ACC112 (cell line): Measurements from ENCODE around the gene MAPK14.
"Not testable (repeated sequence)": the region's sequence is repeated elsewhere in the genome, so short reads cannot be mapped to it uniquely, and the experiment has no call there.

ENCODE experiments used
- H2AFZ ChIP-seq: fragments of 200-600 bp; sonication (generic); one replicate; pipeline ENCODE4 v1.6.0; 2017; ENCODE audit warnings: antibody characterized with exemption, low read length; ENCODE audit not compliant: unreplicated experiment
- H3K27ac ChIP-seq: fragments of 200-600 bp; sonication (generic); 2 replicates; pipeline ENCODE4 v1.5.1; 2014; ENCODE audit warnings: low read depth, mild to moderate bottlenecking, antibody characterized with exemption, low read length, moderate library complexity
- H3K27me3 ChIP-seq: fragments of 200-600 bp; sonication (generic); 2 replicates; pipeline ENCODE4 v1.6.1; 2014; ENCODE audit warnings: mild to moderate bottlenecking, antibody characterized with exemption, low read length, moderate library complexity, mixed read lengths; ENCODE audit not compliant: insufficient read depth
- H3K36me3 ChIP-seq: fragments of 200-600 bp; sonication (generic); 2 replicates; pipeline ENCODE4 v1.6.1; 2016; ENCODE audit warnings: mild to moderate bottlenecking, antibody characterized with exemption, low read length, moderate library complexity, mixed read lengths; ENCODE audit not compliant: insufficient read depth
- H3K4me1 ChIP-seq: fragments of 200-600 bp; sonication (generic); one replicate; pipeline ENCODE4 v1.6.1; 2016; ENCODE audit warnings: low read length, mixed read lengths; ENCODE audit not compliant: insufficient read depth, unreplicated experiment, control insufficient read depth
- H3K4me3 ChIP-seq: fragments of 200-600 bp; sonication (generic); 2 replicates; pipeline ENCODE4 v1.5.1; 2014; ENCODE audit warnings: mild to moderate bottlenecking, low read depth, low read length
- H3K79me2 ChIP-seq: fragments of 200-600 bp; sonication (generic); one replicate; pipeline ENCODE4 v1.6.0; 2016; ENCODE audit warnings: low read length; ENCODE audit not compliant: control insufficient read depth, unreplicated experiment, insufficient read depth

MAPK14 gene

DNA sequence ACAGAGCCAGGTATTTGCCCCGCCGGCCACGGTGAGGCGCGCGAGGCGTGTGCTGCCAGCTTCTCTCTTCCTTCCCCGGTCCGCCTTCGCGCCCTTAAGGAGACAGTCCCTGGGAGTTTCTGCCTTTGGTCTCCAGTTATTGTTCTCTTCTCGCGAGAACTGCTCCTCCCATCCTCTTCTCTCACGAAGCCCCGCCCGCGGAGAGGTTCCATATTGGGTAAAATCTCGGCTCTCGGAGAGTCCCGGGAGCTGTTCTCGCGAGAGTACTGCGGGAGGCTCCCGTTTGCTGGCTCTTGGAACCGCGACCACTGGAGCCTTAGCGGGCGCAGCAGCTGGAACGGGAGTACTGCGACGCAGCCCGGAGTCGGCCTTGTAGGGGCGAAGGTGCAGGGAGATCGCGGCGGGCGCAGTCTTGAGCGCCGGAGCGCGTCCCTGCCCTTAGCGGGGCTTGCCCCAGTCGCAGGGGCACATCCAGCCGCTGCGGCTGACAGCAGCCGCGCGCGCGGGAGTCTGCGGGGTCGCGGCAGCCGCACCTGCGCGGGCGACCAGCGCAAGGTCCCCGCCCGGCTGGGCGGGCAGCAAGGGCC, at the start of gene MAPK14:
MAPK14 (plus strand) TSS at position 308 of the 587 bp plus-strand sequence. CDS start 350 bp downstream, outside the sequence.
- H3K4me1 ChIP-seq, result peaks cover 27% of the 10 kb centered on the region
- peak within 1 kb of the TSS; percentile 88 for H2AFZ ChIP-seq
- H3K36me3 ChIP-seq, result no peaks in the 10 kb centered on the region
- H3K27me3 ChIP-seq, result no peaks in the 10 kb centered on the region
- H3K4me3 ChIP-seq, result peak within 1 kb of the TSS; percentile 95
- H3K27ac ChIP-seq, result peak within 1 kb of the TSS; percentile 85
- peaks cover 47% of the 10 kb centered on the region for H3K79me2 ChIP-seq

DNA sequence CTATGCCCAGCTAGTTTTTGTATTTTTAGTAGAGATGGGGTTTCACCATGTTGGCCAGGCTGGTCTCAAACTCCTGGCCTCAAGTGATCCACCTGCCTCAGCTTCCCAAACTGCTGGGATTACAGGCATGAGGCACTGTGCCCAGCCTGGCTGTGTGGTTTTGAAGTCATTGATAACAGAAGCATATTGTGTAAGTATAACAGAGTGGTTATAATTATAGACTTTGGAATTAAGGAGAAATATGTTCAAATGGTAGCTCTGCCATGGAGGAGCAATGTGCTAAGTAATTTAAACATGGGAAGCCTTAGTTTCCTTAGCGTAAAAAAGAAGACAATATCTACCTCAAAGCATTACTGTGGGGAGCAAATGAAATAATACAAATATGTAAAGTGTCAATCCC, 47.5 kb upstream of the MAPK14 start:
- H3K4me3 ChIP-seq, H3K4me1 ChIP-seq, H3K36me3 ChIP-seq, H2AFZ ChIP-seq, H3K79me2 ChIP-seq, H3K27me3 ChIP-seq, H3K27ac ChIP-seq: not testable (repeated sequence)

DNA sequence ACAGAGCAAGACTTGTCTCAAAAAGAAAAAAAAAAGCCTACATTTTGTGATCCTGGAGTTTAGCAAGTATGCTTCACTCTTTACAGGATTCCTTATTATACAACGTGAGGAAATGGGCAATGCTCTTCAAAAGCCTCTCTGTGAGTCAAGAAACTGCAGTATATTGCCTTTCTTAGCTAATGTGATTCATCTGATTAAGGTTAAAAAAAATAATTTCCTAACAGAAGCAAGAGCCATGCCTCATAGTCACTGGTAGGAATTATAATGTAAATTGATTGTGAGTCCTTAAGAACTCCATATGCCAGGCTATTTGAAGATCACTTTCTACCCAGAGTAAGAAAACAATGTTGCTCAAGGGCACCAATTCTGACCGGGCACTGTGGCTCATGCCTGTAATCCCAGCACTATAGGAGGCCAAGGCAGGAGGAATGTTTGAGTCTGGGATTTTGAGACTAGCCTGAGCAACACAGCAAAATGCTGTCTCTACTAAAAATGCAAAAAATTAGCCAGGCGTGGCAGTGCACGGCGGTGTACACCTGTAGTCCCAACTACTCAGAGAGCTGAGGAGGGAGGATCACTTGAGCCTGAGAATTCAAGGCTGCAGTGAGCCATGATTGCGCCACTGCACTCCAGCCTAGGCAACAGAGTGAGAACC, 46.5 kb upstream of the MAPK14 start:
- peaks cover 6% of the 10 kb centered on the region; the same call in 1 of the 2 replicates for H3K27me3 ChIP-seq

DNA sequence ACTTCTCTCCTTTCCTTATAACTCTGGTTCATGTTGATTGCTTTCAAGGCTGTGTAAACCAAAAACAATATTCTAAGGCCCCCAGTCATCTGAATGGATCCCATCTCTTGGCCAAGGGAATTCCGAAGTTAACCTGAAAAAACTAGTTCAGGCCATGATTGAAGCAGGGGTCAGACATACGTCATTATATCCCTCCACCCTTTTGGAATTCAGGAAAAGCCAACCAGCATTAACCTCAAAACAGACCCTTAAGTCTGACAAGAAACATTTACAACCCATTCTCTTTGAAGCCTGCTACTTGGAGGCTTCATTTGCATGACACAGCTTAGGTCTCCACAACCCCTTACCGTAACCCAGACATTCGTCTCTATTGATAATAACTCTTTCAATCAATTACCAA, 42.9 kb upstream of the MAPK14 start:
- H3K27ac ChIP-seq, result no peak overlapping the region
- H3K36me3 ChIP-seq, result no peaks in the 10 kb centered on the region
- peaks cover 6% of the 10 kb centered on the region; the same call in 1 of the 2 replicates for H3K27me3 ChIP-seq
- H2AFZ ChIP-seq, result no peak overlapping the region
- no peak overlapping the region for H3K4me3 ChIP-seq
- no peaks in the 10 kb centered on the region for H3K4me1 ChIP-seq
- no peaks in the 10 kb centered on the region for H3K79me2 ChIP-seq

More for the DNA sequence above, 46.5 kb upstream of the MAPK14 start:
- H3K4me1 ChIP-seq, result no peaks in the 10 kb centered on the region
- no peak overlapping the region for H3K27ac ChIP-seq
- H3K79me2 ChIP-seq, result no peaks in the 10 kb centered on the region
- no peak overlapping the region for H2AFZ ChIP-seq
- no peaks in the 10 kb centered on the region for H3K36me3 ChIP-seq
- no peak overlapping the region for H3K4me3 ChIP-seq

DNA sequence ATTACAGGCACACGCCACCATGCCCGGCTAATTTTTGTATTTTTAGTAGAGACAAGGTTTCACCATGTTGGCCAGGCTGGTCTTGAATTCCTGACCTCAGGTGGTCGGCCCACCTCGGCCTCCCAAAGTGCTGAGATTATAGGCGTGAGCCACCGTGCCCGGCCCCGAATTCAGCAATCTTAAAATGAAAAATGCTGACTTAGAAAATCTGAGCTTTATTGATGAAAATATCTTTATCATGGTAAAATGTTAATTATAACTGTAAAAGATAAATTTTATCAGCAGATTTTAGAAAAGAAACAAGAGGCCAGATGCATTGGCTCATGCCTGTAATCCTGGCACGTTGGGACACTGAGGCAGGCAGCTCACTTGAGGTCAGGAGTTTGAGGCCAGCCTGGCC, 39.6 kb upstream of the MAPK14 start:
- not testable (repeated sequence) for H3K27ac ChIP-seq, H3K4me1 ChIP-seq, H3K27me3 ChIP-seq, H3K36me3 ChIP-seq, H3K4me3 ChIP-seq, H3K79me2 ChIP-seq, H2AFZ ChIP-seq

DNA sequence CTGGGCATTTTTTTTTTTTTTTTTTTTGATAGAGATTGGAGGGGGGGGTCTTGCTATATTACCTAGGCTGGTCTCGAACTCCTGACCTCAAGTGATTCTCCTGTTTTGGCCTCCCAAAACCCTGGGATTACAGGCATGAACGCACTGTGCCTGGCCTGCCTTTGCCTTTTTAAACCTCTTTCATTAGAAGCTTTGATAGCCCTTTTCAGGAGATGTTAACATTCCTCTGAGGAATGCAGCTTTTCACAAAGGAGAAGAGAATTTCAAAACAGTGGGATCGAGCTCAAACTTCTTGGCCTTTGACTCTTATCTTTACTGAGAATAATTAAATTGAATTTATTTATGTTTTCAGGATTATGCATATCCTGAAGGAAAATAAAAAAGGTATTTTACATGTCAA, 34.5 kb upstream of the MAPK14 start:
- Histone ChIP-seq H3K27ac (no peak overlapping the region), H2AFZ (no peak overlapping the region), H3K4me3 (no peak overlapping the region), H3K79me2 (no peaks in the 10 kb centered on the region), H3K36me3 (no peaks in the 10 kb centered on the region), H3K27me3 (no peaks in the 10 kb centered on the region), H3K4me1 (no peaks in the 10 kb centered on the region)

DNA sequence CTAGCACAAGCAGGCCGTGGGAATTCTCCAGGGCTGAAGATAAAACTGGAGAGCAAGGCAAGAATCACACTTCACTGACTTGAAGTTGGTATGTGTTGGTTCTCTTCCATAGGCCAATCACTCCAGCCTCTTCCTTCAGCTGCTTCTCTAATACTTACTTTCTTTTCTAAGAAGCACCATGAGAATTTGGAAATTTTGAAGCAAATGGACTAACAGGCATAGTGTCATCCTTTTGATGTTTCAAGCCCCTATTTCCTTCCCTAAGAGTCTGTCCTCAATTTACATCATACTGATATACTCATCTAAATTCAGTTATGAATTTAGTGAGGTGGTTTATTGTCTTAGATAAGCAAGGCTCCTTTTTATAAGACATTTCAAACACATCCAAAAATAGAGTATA, 27.2 kb upstream of the MAPK14 start:
- H3K4me1 ChIP-seq, result no peaks in the 10 kb centered on the region
- H3K27ac ChIP-seq, result no peak overlapping the region
- H3K79me2 ChIP-seq, result no peaks in the 10 kb centered on the region
- H3K36me3 ChIP-seq, result no peaks in the 10 kb centered on the region
- no peaks in the 10 kb centered on the region for H3K27me3 ChIP-seq
- H2AFZ ChIP-seq, result no peak overlapping the region
- H3K4me3 ChIP-seq, result no peak overlapping the region

DNA sequence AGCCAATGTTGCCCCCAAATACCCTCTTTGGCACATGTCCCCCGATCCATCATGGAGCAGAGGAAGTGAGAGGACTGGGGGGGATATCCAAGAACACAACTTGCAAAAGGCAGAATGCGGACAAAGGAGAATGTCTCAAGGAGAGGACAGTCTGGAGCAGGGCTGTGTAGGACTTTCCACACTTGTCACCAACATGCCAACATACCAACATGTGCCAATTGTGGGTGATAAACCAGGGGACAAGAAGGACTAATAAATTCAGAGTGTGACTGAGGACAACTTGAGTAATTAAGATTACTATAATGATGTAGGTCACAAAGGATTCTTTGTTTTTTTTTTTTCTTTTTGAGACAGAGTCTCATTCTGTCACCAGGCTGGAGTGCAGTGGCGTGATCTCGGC, 11.9 kb upstream of the MAPK14 start:
- Histone ChIP-seq H3K27ac (no peak overlapping the region), H2AFZ (no peak overlapping the region), H3K4me1 (no peaks in the 10 kb centered on the region), H3K79me2 (no peaks in the 10 kb centered on the region), H3K4me3 (no peak overlapping the region), H3K27me3 (no peaks in the 10 kb centered on the region), H3K36me3 (no peaks in the 10 kb centered on the region)

DNA sequence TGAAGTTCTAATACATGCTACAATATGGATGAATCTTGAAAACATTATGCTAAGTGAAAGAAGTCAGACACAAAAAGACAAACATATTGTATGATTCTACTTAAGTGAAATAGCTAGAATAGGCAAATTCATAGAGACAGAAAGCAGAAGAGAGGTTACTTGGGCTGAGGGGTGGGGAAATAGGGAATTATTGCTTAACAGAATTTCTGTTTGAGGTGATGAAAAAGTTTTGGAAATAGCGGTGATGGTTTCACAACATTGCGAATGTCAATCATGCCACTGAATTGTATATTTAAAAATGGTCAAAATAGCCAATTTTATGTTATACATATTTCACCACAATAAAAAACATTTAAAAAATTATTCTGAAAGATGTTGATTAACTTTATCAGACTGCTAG, 9.3 kb upstream of the MAPK14 start:
- Histone ChIP-seq H3K4me1 (no peaks in the 10 kb centered on the region), H3K4me3 (no peak overlapping the region), H2AFZ (no peak overlapping the region), H3K27ac (no peak overlapping the region), H3K27me3 (no peaks in the 10 kb centered on the region), H3K36me3 (no peaks in the 10 kb centered on the region), H3K79me2 (no peaks in the 10 kb centered on the region)

DNA sequence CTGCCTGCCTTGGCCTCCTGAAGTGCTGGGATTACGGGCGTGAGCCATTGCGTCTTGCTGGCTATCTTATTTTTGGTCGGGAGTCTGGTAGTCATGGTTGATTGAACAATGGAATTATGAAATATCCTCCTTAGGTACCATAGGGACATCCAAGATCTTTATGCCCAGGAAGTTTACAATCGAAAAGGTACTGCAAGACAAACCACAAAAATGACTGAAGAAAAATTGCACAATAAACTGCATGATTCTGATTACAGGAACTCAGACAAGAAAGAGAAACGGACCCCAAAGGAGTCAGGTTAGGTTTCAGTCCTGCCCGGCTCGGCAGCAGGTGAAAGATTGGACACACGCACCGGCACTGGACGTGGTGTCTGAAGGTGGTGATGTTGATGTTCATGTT, 8.4 kb upstream of the MAPK14 start:
- H3K36me3 ChIP-seq, result no peaks in the 10 kb centered on the region
- no peaks in the 10 kb centered on the region for H3K4me1 ChIP-seq
- H3K27ac ChIP-seq, result no peak overlapping the region
- H2AFZ ChIP-seq, result no peak overlapping the region
- no peaks in the 10 kb centered on the region for H3K27me3 ChIP-seq
- no peak overlapping the region for H3K4me3 ChIP-seq
- H3K79me2 ChIP-seq, result no peaks in the 10 kb centered on the region

DNA sequence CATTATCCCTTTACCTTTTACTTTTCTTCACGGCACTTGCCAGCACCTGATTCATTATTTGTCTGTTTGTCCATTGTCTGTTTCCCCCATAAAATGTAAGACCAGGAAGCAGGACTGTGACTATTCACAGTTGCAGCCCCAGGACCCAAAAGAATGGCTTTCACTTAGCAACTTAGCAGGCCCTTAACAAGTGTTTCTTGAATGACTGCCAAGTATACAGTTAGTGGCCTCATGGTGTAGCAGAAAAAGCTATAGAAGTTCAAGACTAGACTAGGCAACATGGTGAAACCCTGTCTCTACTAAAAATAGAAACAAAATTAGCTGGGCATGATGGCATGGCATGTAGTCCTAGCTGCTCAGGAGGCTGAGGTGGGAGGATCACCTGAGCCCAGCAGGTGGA, 7.5 kb upstream of the MAPK14 start:
- Histone ChIP-seq H3K27me3 (no peaks in the 10 kb centered on the region), H3K4me3 (no peak overlapping the region), H3K4me1 (peaks cover 2% of the 10 kb centered on the region), H3K27ac (no peak overlapping the region), H2AFZ (no peak overlapping the region), H3K36me3 (no peaks in the 10 kb centered on the region), H3K79me2 (no peaks in the 10 kb centered on the region)
